Measurements from ENCODE around the gene HOXC9.

The HOXC9 gene

GRCh38 chr12:53999559-54000115 lies 324 bp upstream of the HOXC9 start:
- no peak for TF ChIP-seq CTCF (conservative IDR thresholded peaks at IDR 0.05; ENCODE audit: low read length)
- peak; percentile 87 for DNase-seq (ENCODE audit: low read depth)
- peak overlapping the region; percentile 98 for H3K4me3 ChIP-seq (ENCODE audit: low read length)

GRCh38 chr12:54001283-54002187 lies 1.6 kb downstream of the HOXC9 start:
- no peak for DNase-seq (ENCODE audit: low read depth)
- peak overlapping the region; percentile 98 for H3K4me3 ChIP-seq (ENCODE audit: low read length)
- TF ChIP-seq CTCF (conservative IDR thresholded peaks at IDR 0.05; ENCODE audit: low read length): no peak

- no peak for TF ChIP-seq CTCF (conservative IDR thresholded peaks at IDR 0.05; ENCODE audit: low read length)
- DNase-seq (ENCODE audit: low read depth): no peak
- peak overlapping the region; percentile 98 for H3K4me3 ChIP-seq (ENCODE audit: low read length)
Observed at GRCh38 chr12:54002278-54002914, 2.4 kb downstream of the HOXC9 start.

- H3K4me3 ChIP-seq (ENCODE audit: low read length): peak overlapping the region; percentile 98
- TF ChIP-seq CTCF (conservative IDR thresholded peaks at IDR 0.05; ENCODE audit: low read length): no peak
- no peak for DNase-seq (ENCODE audit: low read depth)
Observed at GRCh38 chr12:54002915-54003389, 3.0 kb downstream of the HOXC9 start.

GRCh38 chr12:54003625-54004024 lies 3.7 kb downstream of the HOXC9 start:
- peak; percentile 54 for DNase-seq (ENCODE audit: low read depth)
- TF ChIP-seq CTCF (conservative IDR thresholded peaks at IDR 0.05; ENCODE audit: low read length): no peak
- H3K4me3 ChIP-seq (ENCODE audit: low read length): peak overlapping the region; percentile 98

- H3K4me3 ChIP-seq (ENCODE audit: low read length): peak overlapping the region; percentile 98
- TF ChIP-seq CTCF (conservative IDR thresholded peaks at IDR 0.05; ENCODE audit: low read length): peak; percentile 33
Observed at GRCh38 chr12:54004063-54004840, 4.3 kb downstream of the HOXC9 start.

More at GRCh38 chr12:54004063-54004840, 4.3 kb downstream of the HOXC9 start:
- peak; percentile 56 for DNase-seq (ENCODE audit: low read depth)

Measured in AG10803 (cell line).